DMS114 treated with DMSO at 0.1 percent for 48 hours (cell line): ENCODE results near the gene POLR1D.
A peak's percentile ranks its signal among the peaks of the same experiment; 100 is the strongest.

Experiments
- DNase-seq: peaks from one replicate; lab custom pipeline; 2025; ENCODE audit not compliant: unreplicated experiment; lab: John Stamatoyannopoulos, UW

Gene POLR1D

DNA sequence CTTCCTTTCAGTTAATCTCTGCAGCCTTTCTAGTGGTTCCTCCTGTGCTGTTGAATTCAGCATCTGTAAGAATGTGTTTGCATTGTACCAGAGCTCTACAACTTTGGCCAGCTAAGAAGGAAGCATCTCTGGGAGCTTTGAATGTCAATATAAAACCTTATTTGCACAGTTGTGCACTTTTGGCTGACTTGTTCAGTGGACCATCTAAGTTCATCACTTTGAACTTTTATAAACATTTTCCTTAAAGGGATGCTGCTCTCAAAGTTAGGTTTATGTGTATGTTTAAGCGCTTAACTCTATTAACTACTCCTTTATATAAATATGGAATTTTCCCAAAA, 15.6 kb downstream of the POLR1D start:
- DNase-seq: no peak

DNA sequence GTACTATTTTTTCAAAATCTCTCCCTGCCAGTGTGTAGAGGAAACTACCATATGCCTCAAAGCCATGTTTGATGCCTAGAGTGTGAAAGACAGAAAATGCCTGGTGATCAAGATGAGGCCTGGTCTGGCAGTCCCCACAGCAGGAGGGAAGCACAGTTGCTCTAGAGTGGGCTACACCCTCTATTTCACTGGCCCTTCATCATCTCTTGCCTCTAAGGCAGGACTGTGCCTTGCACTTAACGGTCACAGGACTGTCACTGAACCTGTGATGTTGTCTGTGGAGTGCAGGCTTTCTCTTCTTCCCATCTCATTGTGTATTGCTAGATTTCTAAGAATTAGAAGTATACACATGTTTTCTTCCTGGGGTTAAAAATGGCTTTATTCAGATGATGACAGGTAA, 16.3 kb downstream of the POLR1D start:
- DNase-seq: no peak

GRCh38 chr13:27638521-27638920, 16.8 kb downstream of the POLR1D start:
- no peak for DNase-seq

DNA sequence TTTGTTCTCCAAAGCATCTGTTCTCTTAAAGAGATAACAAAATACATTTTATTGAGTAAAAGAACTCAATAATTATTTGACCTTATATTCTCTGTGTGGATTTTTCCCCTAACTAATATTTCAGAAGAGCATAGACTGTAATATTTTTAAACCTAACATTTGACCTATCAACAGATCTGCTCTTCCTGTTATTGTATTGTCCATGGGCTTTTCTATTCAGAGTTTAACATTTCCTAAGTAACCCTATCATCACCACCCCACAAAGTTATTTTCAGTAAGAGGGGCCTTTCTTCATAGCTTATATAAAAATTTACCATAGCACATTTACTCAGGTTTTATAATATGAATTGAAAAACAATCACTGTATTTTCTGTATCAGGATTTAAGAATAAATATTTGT, 17.5 kb downstream of the POLR1D start:
- DNase-seq: no peak

DNA sequence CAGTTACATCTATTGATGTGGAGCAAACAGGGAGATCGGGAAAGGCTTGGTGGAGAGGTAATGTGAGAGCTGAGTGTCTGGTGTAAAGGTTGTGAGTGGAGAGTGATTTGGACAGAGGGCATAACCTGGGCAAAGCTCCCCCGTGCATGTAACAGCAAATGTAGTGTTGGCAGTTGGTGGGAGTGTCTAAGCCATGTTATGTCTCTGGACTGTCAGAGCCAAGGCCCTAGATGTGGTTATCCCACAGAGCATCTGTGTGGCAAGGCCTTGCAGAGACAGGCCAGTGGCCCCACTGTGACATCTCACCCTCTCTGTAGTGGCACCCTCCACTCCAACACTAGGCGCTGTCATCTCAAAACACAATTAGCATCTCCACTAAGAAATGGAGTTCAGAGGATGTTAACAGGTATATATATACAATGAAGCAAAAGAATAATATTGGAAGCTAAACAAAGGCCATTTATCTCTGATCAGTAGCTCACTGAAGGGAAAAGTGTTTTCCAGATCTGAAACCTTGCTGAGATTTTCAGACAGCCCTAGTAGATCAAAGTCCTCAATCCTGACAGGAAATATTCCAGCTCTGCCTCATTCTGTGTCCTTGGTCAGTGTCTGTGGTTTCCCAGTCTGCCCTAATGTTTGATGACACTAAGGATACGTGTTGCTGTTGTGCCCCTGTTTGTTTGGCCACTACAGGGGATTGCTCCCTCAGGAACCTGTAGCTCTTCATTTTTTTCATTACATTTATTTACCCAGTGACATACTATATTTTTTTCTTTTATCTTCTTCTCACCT, 20.2 kb downstream of the POLR1D start:
- no peak for DNase-seq

- no peak for DNase-seq
These were observed 21.8 kb downstream of the POLR1D start for GRCh38 chr13:27643334-27644132.

DNA sequence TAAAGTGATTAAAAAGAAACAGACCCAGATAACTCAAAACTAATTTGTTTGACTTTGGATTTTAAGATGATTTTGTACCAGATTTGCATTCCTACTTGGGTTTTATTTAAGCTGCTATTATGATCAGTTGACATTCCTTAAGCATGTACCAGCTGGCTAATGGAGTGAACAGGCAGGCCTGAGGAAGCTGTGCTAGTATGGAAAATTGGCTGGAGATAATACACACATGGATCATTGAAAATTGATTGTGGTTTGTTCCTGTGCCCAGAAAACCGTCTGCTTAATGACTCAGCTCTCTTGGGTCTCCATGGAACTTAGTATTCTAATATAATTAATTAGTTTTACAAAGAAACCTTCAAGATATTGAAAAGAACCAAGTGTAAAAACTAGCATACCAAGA, 22.6 kb downstream of the POLR1D start:
- no peak for DNase-seq

DNA sequence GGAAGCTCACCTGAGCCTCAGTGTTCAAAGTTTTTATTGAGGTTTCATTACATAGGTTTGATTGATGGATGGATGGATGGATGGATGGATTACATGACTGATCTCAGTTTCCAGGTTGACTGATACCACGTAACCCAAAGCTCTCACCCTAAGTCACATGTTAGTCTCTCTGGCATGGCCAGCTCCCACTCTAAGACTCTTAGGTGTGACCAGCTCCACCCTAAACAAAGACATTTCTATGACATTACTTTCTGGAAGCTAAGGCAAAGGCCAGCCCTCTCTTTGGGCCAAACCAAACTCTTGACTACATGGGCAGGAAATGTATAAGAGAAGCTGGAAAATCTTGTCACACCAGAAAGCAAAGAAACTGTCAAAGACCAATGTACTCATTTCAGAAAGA, 28.6 kb downstream of the POLR1D start:
- DNase-seq: no peak

DNA sequence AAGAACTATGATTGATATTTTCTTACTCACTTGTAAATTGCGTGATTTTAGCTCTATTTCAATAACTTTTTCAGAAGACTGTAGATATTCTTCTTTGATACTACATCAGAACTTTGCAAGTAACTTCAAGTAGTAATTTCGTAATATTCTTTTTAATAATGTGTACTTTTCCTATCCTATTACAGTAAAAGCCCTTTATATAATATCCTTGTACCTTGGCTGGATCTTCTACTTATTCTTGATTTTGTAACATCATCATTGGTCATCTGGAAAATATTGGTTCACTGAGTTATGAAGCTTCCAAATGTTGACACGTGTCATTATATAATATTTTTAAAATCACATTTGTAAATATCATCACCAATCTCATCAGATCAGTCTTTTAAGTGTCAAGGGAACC, 32.4 kb downstream of the POLR1D start:
- no peak for DNase-seq

- DNase-seq: no peak
These were observed 33.1 kb downstream of the POLR1D start for GRCh38 chr13:27654816-27655215.

DNA sequence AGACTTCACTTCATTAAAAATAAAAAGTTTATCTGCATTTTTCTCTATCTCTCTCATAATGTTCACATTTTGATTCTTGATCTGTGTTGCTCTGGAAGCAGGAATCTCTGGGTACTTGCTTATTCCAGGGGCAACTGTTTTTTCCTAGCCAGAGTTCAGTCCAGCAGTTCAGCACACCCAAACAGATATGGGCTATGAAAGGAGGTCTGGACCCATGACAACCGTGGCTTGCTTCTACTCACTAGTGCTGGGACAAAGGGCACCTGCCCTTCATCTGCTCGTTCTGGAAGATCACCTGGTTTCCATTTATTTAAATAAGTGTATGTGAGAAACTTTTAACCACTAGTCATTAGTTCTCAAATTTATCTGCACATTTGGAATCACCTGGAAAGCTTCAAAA, 36.0 kb downstream of the POLR1D start:
- no peak for DNase-seq

DNA sequence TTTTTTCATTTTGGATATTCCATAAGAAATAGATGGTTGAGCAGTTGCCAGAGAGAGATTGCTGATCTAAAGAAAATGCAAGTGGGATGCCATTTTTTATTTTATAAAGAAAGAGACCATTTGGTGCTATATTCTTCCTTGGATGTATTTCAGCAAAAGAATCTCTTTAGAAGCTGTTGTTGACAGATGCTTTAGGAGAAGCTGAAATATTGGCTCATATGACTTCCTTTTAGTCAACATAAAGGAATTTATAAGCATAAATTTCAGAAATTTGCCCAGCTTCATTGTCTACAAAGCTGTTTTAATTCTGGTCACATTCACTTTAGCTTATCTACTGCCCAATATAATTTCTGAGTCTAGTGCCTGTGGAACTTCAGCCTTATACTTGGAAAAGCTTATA, 36.9 kb downstream of the POLR1D start:
- DNase-seq: no peak

DNA sequence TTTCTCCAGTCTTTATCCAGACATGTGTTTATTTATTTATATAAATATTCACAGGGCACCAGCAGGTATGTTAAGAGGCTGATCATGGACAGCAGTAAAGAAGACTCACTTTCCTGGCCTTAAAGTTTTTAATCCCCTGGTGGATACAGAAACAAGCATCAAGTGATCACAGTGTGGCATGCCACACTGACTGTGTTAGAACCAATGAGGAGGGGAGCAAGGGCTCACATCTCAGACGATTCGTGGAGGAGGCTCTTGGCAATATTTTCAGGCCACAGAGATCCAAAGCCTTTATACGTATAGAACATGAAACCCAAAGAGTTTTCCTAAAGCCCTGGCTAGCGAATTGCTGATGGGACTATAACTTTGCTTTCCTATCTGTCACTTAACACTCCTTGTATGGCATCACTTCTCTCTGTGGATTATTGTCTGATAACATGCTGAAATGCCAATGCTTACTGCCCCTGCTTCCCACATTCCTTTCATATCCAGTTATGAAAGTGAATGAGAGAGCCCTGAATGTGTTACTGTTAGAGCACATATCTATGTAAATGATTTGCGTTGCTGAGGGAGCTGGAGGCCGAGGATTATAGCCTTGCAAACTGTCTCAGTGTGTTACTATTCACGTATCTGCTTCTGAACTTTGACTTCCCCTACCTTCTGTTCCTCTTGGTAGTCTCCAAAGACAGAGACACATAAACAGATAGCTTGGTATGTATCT, 37.6 kb downstream of the POLR1D start:
- DNase-seq: no peak

DNA sequence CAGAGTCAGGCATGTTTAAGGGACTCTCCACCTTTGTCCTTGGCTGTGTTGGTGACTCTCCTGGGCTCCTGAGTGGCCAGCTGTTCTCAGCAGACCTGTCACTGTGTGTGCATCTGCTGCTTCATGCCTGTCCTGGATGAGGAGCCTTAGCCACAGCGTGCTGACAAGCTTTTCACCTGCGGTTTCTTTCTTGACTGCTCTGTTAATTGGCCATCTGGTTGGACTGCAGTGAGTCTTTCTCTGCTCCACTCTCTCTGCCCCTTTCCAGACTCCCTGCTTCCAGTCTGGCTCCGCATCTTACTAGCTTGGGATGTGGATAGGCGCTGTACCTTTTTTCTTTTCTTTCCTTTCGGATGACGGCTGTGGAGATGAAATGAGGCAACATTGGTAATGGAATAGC, 38.8 kb downstream of the POLR1D start:
- no peak for DNase-seq

GRCh38 chr13:27661017-27661416, 39.3 kb downstream of the POLR1D start:
- no peak for DNase-seq

GRCh38 chr13:27662738-27663470, 41.2 kb downstream of the POLR1D start:
- no peak for DNase-seq

DNA sequence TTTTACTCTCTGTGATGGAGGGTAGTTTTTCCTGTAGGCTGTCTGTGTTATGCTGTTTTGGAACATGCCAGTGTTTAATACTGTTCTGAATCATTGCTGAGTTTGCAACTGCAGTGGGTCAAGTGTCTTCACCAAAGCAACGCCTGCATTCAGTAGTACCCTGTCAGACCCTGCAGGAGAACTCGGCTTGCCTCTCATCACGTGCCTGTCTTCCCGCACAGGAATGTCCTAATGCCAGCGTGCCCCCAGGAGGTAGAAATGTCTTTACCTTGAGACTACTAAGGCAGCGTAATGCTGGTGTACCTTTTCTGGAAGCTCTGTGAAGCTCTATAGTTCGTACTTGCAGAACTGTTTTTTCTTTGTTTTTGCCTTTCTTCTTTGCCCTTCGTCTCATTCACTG, 42.3 kb downstream of the POLR1D start:
- DNase-seq: no peak

- DNase-seq: peak; percentile 14
These were observed 43.6 kb downstream of the POLR1D start for GRCh38 chr13:27665333-27665732.

DNA sequence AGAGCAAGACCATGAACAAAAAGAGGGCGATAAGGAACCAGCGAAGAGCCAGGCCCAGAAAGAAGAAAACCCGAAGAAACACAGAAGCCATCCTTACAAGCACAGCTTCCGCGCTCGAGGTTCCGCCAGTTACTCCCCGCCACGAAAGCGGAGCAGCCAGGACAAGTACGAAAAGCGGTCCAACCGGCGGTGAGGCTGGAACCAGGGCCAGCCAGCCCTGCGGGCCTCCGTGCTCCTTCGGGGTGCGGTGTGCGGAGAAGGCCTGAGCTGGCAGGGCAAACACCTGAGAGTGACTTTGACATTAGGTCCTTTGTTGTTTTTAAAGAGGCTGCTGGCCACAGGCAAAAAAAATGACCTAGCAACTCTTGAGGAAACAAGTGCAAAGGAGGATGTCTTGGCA, 44.1 kb downstream of the POLR1D start:
- no peak for DNase-seq

DNA sequence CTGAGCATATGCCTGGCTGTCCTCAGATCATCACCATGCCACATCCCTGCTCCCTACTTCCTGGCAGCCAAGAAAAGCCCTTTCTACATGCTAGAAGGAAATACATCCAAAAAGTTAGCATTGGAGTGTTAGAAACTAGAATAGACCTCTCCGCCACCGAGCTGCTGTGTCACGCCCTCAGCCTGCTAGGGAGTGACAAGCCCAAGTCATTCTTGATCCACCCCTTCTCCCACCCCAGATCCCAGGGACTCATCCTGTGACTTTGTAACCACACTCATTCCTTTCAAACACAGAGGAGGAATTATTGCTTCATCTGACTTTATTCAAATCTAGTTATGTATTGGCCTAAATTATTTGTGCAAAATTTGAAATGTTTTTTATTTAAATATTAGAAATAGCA, 45.3 kb downstream of the POLR1D start:
- DNase-seq: no peak

- no peak for DNase-seq
These were observed 46.3 kb downstream of the POLR1D start for GRCh38 chr13:27667946-27668345.
